GM19099 (cell line): ENCODE data around the gene IL1RAPL1.

Experiments used
- POLR2A ChIP-seq: IDR thresholded peaks from 3 replicates; pipeline ENCODE4 v1.6.1; 2011; ENCODE audit warnings: low read depth; ENCODE audit not compliant: insufficient read length; ENCODE audit errors: extremely low read depth

Gene IL1RAPL1

GRCh38 chrX:29083823-29084222, 496.6 kb downstream of the IL1RAPL1 start:
- no peak for TF ChIP-seq POLR2A

GRCh38 chrX:29090811-29091210, 503.6 kb downstream of the IL1RAPL1 start:
- no peak for TF ChIP-seq POLR2A

- no peak for TF ChIP-seq POLR2A
These were observed 520.0 kb downstream of the IL1RAPL1 start for GRCh38 chrX:29107231-29107630.

- no peak for TF ChIP-seq POLR2A
These were observed 522.8 kb downstream of the IL1RAPL1 start for GRCh38 chrX:29110041-29110440.

- no peak for TF ChIP-seq POLR2A
These were observed 526.0 kb downstream of the IL1RAPL1 start for GRCh38 chrX:29113221-29113620.

GRCh38 chrX:29130905-29131304, 543.7 kb downstream of the IL1RAPL1 start:
- no peak for TF ChIP-seq POLR2A

GRCh38 chrX:29136904-29137303, 549.7 kb downstream of the IL1RAPL1 start:
- TF ChIP-seq POLR2A, result no peak

- no peak for TF ChIP-seq POLR2A
These were observed 550.8 kb downstream of the IL1RAPL1 start for GRCh38 chrX:29138003-29138402.

GRCh38 chrX:29143356-29143755, 556.1 kb downstream of the IL1RAPL1 start:
- TF ChIP-seq POLR2A, result no peak

GRCh38 chrX:29143756-29144155, 556.5 kb downstream of the IL1RAPL1 start:
- no peak for TF ChIP-seq POLR2A

GRCh38 chrX:29145316-29145715, 558.1 kb downstream of the IL1RAPL1 start:
- TF ChIP-seq POLR2A, result no peak

GRCh38 chrX:29148511-29148910, 561.3 kb downstream of the IL1RAPL1 start:
- no peak for TF ChIP-seq POLR2A

- no peak for TF ChIP-seq POLR2A
These were observed 568.0 kb downstream of the IL1RAPL1 start for GRCh38 chrX:29155286-29155685.

- TF ChIP-seq POLR2A, result no peak
These were observed 585.6 kb downstream of the IL1RAPL1 start for GRCh38 chrX:29172880-29173279.

- no peak for TF ChIP-seq POLR2A
These were observed 600.0 kb downstream of the IL1RAPL1 start for GRCh38 chrX:29187264-29187663.

- no peak for TF ChIP-seq POLR2A
These were observed 609.3 kb downstream of the IL1RAPL1 start for GRCh38 chrX:29196501-29196900.

GRCh38 chrX:29215251-29215650, 628.0 kb downstream of the IL1RAPL1 start:
- no peak for TF ChIP-seq POLR2A
